Stimulated activated naive CD8-positive, alpha-beta T cell treated with anti-CD3 and anti-CD28 coated beads, Interleukin-15, Interleukin-2, amounts not matched to agents 100 U/mL and 50 U/mL, for 24 hours (primary cell): ENCODE measurements around the gene MASP2.
"Not testable (repeated sequence)": the region's sequence is repeated elsewhere in the genome, so short reads cannot be mapped to it uniquely, and the experiment has no call there.

Experiments used
- ATAC-seq: fragments of 150-1000 bp; cut with Tn5 transposase; one replicate; pipeline ENCODE4 v1.10.0; 2021
- DNase-seq: peaks from one replicate; pipeline ENCODE4 v3.0.0; 2021

Gene MASP2

DNA sequence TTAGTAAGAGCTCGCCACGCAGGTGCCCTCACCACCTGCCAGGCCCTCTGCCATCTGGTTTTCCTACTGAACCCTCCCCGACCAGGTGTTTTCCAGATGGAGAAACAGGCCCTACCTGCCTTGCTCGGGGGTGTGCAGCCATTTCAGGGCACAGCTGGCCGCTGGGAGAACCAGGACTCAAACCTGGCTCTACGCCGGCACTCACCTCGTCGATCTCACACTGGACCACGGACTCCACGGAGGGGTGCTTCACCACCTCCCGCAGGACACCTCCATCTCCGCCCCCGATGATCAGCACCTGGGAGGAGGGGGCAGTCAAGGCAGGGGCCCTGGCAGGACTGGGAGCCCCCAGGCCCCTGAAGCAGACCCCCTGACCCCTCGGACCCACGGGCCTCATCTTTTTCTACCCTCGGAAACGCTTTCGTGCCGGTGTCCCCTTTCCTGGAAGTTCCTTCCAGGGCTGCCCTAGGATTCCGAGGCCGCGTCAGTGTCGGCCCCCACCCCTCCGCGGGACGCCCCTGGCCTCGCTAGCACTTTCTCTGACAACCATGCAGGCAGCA lies 11.6 kb upstream of the MASP2 start:
- no peak for DNase-seq
- ATAC-seq: no peak

DNA sequence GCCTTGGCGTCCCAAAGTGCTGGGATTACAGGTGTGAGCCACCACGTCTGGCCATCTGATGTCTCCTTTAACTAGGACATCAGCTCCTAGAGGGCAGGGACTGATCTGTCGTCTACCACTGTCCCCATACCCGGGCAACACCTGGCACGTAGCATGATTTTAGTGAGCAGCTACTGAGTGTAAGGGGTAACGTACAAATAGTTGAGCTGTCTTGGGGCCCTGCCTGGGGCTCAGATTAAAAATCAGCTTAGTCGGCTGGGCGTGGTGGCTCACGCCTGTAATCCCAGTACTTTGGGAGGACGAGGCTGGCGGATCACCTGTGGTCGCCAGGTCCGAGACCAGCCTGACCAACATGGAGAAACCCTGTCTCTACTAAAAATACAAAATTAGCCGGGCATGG lies 11.0 kb upstream of the MASP2 start:
- DNase-seq (no peak), ATAC-seq (no peak)

DNA sequence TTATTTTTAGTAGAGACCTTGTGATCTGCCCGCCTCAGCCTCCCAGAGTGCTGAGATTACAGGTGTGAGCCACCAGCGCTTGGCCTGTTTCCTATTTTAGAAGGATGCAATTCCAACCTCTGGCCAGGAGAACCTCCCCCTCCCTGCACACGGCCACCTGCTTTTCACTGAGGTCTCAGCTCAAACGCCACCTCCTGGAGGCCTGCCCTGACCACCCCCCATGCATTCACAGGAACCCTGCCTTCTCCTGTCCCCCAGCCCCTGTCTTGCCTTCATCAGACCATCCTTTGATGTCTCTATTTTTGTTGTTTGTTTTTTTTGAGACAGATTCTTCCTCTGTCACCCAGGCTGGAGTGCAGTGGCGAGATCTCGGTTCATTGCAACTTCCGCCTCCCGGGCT lies 10.4 kb upstream of the MASP2 start:
- no peak for ATAC-seq
- no peak for DNase-seq

DNA sequence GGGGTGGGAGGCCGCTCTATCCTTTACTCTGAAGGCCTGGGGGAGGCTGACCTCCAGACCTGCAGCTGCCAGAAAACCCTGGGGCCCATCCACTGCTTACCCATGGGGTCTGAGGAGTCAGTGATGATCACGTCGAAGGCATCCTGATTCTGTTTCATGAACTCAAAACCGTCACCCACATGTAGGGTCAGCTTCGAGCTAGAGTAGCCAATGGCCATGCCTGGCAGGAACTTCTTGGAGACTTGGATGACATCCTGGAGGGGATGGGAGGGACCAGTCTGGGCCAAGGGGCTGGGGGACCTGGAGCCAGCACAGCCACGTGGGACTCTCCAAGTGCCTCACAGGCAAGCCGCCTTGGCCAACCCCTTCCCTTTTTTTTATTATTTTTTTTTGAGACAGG lies 9.5 kb upstream of the MASP2 start:
- ATAC-seq: no peak
- no peak for DNase-seq

DNA sequence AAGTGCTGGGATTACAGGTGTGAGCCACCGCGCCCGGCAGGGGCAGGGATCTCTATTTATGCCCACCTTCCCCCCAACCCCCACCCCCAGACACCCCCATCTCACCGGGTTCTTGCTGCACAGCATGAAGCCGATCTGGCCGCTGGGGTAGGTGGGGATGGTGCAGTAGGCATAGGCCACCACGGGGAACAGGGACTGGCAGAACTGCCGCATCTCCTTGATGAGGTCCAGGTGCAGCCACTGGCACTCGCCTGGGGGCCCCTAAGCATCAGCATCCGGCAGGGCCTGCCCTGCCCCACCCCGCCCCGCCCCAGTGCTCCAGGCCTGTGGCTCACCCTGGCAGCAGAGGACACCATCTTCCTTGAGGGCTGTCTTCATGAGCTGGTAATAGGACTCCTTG lies 8.6 kb upstream of the MASP2 start:
- DNase-seq (no peak), ATAC-seq (no peak)

DNA sequence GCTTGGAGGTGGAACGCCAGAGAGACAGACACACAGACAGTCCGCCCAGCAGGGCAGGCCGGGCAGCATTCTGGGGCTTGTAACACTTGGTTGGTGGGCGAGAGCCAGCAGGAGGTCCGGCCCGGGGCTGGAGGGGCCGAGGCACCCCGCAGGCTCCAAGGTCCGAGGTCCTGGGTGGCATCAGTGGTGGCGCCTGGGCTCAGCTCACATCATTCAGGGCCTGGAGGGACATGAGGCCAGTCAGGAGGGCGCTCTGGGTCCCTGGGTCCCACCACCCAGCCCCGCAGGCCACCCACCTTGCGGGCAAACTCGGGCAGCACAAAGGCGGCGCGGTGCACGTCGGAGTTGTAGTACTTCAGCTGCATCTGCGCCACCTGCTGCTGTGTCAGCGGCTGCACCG lies 7.6 kb upstream of the MASP2 start:
- DNase-seq (no peak), ATAC-seq (no peak)

DNA sequence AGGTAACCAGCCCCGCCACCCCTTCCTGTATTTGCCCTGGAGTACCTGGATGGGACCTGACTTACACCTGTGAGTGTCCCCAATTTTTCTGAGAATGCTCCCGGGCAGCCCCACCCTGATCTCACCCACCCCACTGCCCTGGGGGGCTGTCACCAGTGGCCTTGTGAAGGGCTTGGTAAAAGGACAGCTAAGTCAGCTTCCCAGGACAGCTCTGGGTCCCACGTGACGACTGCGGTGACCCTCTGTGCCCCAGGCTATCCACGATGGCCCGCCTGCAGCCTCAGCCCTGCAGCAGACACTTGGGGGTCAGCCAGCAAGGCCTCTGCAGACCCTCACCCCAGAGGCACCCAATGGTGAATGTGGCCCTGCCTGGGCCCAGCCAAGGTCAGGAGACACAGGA lies 7.1 kb upstream of the MASP2 start:
- DNase-seq (no peak), ATAC-seq (no peak)

DNA sequence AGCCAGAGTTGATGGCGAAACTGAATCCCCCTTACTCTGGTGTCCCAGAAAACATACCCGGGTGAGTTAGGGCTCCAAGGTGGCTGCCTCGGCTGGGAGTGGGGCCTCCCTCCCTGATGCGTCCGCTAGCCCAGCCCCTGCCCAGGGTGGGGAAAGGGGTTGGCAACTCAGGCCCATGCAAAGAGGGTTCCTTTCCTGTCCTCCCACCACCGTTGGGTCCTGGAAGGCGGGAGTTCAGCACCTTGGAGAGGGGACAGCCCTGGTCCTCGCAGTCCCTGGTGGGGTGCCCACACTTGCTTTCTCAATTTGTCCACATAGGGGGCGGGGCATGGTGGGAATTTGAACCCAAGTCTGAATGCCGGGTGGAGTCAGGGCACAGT lies 6.7 kb upstream of the MASP2 start:
- DNase-seq: no peak
- ATAC-seq: peak; percentile 10

DNA sequence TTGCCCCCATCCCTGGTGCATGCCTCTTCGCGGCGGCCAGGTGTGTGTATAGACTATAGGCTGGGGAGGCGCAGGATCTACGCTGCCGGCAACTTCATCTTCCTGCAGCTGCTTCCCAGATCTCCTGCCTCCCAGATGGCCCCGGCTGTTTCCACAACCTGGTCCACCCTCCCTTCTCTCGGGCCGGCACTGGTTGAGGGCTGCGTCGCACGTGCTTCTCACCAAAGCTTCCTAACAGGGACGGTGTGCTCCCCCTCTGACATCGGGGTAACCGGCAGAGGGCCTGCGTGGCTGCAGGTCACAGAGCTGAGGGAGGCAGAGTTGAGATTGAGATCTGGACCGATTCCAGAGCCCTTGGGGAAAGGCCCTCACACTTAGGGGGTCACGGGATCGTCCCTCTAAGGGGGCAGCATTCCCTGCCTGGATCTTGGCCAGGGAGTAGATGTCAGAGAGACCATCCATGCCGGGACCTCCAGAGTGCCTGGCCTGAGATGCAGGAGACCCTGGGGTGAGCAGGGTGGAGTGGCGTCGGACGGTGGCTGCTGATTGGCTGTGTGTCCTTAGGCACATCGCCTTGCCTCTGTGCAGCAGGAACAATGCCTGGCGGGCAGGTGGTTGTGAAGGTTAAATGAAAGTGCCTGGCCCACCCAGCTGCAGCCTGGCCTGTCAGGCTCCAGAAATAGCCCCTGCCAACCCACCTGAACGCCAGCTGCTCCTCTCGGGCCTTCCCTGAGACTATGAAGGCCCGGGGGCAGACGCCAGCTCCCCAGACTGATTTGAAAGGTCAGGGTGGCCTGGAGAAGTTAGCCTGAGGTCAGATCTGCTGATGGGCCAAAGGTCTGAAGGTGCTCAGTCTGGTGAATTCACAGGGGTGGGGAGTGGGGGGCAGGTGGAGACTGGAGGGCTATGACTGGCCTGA lies 6.1 kb upstream of the MASP2 start:
- DNase-seq: peak; percentile 32
- ATAC-seq: peak; percentile 22

DNA sequence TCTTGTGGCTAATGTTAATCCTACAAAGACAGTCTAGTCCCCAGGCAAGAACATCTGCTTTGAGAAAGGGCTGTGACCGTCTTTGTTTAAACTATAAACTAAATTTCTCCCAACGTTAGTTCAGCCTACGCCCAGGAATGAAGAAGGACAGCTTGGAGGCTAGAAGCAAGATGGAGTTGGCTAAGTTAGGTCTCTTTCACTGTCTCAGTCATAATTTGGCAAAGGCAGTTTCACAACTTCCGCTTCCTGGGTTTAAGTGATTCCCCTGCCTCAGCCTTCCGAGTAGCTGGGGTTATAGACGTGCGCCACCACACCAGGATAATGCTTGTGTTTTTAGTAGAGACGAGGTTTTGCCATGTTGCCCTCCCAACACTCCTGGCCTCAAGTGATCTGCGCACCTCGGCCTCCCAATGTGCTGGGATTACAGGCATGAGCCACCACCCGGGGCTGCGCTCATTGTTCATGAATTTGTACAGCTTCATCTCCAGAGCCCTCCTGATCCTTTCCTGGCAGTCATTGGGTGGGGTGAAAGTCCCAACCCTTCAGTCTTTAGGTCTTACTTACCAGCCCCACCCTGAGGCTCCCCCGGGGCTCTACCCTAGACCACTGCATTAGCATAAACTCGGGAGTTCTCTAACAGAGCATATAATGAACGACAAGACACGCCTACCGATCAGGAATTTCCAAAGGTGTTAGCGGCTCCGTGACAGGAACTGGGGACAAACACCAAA lies 4.9 kb upstream of the MASP2 start:
- no peak for DNase-seq
- peak; percentile 30 for ATAC-seq

DNA sequence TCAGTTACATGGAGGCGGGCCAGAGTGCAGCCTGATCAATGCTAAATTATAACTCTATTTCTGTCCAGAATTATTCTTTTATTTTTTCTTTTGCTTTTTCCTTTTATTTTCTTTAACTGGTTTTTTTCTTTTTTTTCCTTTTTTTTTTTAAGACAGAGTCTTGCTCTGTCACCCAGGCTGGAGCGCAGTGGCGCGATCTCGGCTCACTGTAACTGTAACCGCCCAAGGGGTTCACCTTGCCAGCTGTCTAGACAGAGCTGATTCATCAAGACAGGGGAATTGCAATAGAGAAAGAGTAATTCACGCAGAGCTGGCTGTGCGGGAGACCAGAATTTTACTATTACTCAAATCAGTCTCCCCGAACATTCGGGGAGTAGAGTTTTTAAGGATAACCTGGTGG lies 4.1 kb upstream of the MASP2 start:
- not testable (repeated sequence) for DNase-seq, ATAC-seq

DNA sequence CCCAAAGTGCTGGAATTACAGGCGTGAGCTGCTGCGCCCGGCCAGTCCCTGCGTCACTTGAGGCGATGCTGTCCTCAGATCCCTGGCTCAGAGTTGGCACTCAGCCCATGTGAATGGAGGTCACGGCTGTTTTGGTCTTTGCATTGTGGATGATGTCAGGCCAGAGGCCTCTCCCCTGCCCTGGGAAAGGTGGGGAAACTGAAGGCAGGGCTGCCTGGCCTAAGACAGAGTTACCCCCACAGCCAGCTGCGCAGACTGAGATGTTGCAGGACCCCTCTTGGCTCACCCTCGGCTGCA lies 821 bp downstream of the MASP2 start:
- ATAC-seq (no peak), DNase-seq (no peak)

DNA sequence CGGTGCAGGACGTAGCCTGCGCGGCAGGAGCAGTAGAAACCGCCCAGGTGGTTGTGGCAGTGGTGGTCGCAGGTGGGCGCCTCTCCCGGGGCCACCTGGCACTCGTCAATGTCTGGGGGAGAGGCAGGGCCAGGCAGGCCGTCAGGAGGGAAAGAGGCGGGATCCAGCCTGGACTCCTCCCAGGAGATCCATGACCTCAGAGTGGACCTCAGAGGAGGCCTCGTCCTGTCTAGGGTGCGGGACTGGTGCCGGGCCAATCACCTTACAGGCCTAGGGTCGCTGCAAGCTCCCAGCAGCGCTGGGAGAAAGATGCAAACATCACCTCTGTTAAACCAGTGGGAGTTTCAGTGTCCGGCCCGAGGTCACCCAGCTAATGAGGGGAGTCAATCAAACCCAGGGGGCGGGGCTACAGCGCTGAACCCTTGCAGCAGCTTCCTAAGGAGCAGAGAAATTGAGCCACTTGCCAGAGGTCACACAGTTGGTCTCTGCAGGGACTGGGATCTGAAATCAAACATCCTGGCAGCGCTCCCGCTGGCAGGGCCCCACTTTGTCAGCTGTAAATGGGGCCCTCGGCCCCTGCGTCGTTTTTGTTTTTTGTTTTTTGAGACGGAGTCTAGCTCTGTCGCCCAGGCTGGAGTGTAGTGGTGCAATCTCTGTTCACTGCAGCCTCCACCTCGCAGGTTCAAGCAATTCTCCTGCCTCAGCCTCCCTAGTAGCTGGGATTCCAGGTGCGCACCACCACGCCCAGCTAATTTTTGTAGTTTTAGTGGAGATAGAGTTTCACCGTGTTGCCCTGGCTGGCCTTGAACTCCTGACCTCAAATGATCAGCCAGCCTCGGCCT lies 1.4 kb downstream of the MASP2 start:
- no peak for DNase-seq
- no peak for ATAC-seq

DNA sequence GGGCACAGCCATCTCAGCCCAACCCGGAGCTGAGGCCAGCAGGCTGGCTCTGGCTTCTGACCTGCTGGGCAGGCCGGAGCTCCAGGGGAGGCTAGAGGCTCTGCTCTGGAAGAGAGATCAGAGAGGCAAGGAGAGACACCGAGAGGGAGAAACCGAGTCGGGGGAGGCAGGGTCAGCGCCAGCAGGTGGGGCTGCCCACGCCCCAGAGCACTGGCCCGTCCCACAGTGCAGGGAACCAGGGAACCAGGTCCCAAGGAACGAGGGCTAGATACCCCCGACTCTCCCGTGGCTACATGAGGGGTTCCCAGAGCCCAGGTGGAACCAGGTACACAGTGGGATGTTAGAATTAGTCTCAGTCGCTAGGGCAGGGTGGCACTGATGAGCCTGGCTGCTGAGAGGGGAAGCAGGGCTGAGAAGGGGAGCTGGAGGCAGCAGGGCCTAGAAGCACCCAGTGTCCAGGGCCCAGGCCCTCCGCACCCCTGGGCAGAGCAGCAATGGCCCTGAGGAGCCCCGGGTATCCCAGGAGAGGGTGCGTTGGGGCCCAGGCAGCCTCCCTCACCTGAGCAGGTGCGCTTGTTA lies 2.1 kb downstream of the MASP2 start:
- DNase-seq: no peak
- no peak for ATAC-seq

DNA sequence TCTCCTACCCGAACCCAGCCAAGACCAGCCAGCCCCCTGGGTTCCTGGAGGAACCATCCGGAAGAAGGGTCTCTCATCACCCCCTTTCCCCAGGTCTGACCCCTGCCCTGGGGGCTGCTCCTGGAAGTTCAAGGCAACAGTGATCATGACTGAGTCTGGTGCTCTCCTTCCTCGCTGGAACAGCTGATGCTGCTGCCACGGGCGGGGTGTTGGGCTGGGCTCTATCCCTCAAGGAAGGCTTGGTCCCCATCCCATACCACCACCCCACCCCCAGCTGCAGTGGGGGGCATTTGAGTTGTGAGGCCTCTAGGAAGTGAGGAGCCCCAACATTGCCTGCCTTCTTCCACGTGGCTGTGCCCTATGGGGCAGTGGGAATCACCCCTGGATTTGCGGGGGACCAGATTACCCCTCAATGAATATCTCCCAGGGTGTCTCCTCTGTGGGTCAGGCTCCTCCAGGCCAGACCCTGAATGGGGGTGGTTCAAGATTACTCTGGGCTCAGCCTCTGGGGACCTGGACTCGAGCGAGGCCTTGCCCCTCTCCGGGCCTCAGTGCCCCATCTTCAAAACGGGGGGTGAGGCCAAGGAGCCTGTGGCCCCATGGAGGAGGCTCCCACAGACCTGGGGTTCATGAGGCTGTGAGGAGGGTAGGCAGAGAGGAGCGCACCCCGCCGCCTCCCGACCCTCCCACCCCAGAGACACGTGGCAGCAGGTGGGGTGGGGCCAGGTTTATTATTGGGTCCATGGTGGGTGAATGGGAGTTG lies 2.8 kb downstream of the MASP2 start:
- DNase-seq (no peak), ATAC-seq (no peak)

DNA sequence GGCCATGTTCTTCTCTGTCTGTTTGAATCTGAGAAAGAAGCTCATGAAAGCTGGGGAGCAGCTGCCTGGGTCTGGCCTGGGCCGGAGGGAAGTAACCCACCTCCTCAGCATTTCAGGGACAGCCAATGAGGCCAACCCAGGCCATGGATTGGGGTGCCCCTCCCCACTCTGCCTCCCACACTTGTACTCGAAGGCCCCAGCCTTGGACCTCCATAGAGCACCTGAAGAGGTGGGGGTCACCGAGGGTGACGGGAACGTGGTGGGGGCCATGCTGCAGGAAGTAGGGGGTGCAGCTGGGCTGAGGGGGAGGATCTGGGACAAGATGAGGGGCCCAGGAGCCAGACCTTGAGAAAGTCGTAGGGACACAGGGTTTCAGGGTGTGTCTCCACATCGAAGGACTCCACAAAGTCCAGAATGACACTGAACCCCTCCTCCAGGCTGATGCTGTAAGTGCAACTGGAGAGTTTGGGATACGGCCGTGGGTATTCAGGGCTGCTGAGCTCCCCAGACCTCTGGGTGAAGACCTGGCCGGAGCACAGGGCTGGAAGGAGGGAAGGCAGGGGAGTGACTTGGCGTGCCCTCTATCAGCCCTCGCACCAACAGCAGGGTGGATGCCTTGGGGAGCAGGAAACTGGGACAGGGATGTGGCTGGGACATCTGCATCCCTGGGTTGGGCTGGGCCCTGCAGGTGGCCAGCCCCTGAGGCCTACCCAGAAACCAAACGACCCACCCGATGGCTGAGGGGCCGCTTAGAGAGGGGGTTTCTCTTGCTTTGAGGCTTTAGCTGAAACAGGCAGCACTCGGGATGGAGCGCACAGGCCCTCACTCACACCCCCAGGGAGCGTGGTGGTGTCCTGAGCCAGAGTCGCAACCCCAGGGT lies 3.8 kb downstream of the MASP2 start:
- no peak for ATAC-seq
- DNase-seq: no peak

DNA sequence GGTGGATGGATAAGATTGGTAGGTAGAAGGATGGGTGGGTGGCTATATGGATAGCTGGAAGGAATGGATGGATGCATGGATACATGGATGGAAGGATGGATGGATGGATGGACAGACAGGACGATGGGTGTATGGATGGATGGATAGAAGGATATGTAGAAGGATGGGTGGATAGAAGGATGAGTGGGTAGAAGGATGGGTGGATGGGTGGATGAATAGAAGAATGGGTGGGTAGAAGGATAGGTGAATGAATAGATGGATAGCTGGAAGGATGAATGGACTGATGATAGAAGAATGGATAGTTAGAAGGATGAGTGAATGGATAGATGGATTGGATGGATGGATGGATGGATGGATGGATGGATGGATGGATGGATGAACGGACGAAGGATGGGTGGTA lies 5.0 kb downstream of the MASP2 start:
- DNase-seq (no peak), ATAC-seq (no peak)

DNA sequence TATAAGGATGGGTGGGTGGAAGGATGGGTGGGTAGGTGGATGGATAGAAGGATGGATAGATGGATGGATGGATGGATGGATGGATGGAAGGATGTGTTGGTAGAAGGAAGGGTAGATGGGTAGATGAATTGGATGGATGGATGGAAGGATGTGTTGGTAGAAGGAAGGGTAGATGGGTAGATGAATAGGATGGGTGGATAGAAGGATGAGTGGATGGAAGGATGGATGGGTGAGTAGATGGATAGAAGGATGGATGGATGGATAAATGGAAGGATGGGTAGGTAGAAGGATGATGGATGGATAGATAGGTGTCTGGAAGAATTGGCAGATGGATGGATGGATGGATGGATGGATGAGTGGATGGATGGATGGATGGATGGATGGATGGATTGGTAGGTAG lies 6.0 kb downstream of the MASP2 start:
- no peak for ATAC-seq

DNA sequence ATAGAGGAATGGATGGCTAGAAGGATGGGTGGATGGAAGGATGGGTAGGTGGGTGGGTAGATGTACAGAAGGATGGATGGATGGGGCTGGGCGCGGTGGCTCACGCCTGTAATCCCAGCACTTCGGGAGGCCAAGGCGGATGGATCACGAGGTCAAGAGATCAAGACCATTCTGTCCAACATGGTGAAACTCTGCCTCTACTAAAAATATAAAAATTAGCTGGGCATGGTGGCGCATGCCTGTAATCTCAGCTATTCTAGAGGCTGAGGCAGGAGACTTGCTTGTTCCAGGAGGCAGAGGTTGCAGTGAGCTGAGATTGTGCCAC lies 7.0 kb downstream of the MASP2 start:
- not testable (repeated sequence) for DNase-seq, ATAC-seq

More for the DNA sequence above, 6.0 kb downstream of the MASP2 start:
- no peak for DNase-seq

DNA sequence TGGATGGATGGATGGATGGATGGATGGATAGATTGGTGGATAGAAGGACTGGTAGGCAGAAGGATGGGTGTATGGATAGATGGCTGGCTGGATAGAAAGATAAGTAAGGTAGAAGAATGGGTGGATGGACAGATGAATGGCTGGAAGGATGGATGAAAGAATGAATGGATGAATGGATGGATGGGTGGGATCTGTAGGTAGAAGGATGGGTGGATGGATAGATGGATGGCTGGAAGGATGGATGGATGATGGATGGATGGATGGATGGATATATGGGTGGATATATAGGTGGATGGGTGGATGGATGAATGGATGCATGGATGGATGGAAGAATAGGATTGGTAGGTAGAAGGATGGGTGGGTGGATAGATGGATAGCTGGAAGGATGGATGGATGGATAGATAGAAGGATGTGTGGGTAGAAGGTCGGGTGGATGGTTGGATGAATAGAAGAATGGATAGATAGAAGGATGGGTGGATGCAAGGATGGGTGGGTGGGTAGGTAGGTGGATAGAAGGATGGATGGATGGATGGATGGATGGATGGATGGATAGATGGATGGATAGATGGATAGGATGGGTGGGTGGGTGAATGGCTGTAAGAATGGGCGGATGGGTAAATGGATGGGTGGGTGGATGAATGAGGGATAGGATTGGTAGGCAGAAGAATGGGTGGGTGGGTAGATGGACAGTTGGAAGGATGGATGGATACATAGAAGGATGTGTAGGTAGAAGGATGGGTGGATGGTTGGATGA lies 7.5 kb downstream of the MASP2 start:
- DNase-seq (no peak), ATAC-seq (no peak)
